Spinal cord (tissue), 10 donors: ENCODE measurements around the gene C10orf95. TPM values are rescaled to one million over a fixed set of nuclear protein-coding genes. Genes with fewer than 3 reads are reported as not detected.
"Not testable (repeated sequence)": the region's sequence is repeated elsewhere in the genome, so short reads cannot be mapped to it uniquely, and the experiment has no call there.

ENCODE experiments used
- DNase-seq, 6 donors: peaks; one replicate each; pipeline versions ENCODE4 v3.0.0 to v3.0.0-alpha.2; 2013 to 2015; ENCODE audit warnings: low spot score in 6 of 6, low read depth in 4 of 6
- H3K27ac ChIP-seq: one replicate; pipeline ENCODE4 v1.5.1; 2013; ENCODE audit warnings: low read depth, low read length, control low read depth
- H3K27me3 ChIP-seq: one replicate; pipeline ENCODE4 v1.6.1; 2013; ENCODE audit warnings: low read length; ENCODE audit not compliant: control insufficient read depth, insufficient read depth
- H3K36me3 ChIP-seq: one replicate; pipeline ENCODE4 v1.6.1; 2013; ENCODE audit warnings: low read length; ENCODE audit not compliant: control insufficient read depth, insufficient read depth
- H3K4me1 ChIP-seq: one replicate; pipeline ENCODE4 v1.6.1; 2013; ENCODE audit warnings: low read length; ENCODE audit not compliant: control insufficient read depth, insufficient read depth
- H3K4me3 ChIP-seq: one replicate; pipeline ENCODE4 v1.5.1; 2013; ENCODE audit warnings: low read depth, low read length, control low read depth
- H3K9me3 ChIP-seq: one replicate; pipeline ENCODE4 v1.6.1; 2013; ENCODE audit warnings: low read length; ENCODE audit not compliant: control insufficient read depth, insufficient read depth
- WGBS: methylation state at CpG from one replicate; pipeline ENCODE4 v1.1.5; 2013; ENCODE audit warnings: missing lambda C conversion rate; ENCODE audit not compliant: insufficient coverage; 5-methylcytosine and 5-hydroxymethylcytosine counted together
- polyA plus RNA-seq, 2 donors: library from polyadenylated mRNA; unstranded; fragments of 120-200 nt; gene quantifications; one replicate each; pipeline ENCODE4 v1.2.1, GENCODE V29; 2013; ENCODE audit not compliant: insufficient read length in 2 of 2
- total RNA-seq, 2 donors: library from RNA; depleted of rRNA in 1 of 2; stranded (reverse); fragments of 120-200 nt in 1 of 2; fragments of >200 nt in 1 of 2; gene quantifications; one replicate each; pipeline versions ENCODE4 v1.2.3 to v1.2.4, GENCODE V29; 2013 to 2014
- donor health status: healthy.

C10orf95 gene
- total and polyA plus RNA-seq, 4 donors: 0.28 to 1.7 (median 0.95) TPM; not detected in 1

DNA sequence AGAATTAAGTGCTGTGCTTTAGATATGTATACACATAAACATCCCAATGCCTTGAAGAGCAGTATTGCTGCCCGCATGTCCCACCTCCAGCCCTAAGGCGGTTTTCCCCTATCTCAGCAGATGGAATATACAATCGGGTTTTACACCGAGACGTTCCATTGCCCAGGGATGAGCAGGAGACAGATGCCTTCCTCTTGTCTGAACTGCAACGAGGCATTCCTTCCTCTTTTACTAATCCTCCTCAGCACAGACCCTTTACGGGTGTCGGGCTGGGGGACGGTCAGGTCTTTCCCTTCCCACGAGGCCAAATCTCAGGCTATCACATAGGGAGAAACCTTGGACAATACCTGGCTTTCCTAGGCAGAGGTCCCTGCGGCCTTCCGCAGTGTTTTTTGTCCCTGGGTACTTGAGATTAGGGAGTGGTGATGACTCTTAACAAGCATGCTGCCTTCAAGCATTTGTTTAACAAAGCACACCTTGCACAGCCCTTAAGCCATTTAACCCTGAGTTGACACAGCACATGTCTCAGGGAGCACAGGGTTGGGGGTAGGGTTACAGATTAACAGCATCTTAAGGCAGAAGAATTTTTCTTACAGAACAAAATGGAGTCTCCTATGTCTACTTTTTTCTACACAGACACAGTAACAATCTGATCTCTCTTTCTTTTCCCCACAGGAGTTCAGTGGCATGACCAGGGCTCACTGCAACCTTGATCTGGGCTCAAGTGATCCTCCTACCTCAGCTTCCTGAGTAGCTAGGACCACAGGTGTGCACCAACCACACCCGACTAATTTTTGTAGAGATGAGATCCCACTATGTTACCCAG is 3.5 kb upstream of the C10orf95 start:
- not testable (repeated sequence) for DNase-seq, H3K4me3 ChIP-seq, H3K27ac ChIP-seq, H3K27me3 ChIP-seq, H3K9me3 ChIP-seq
- Histone ChIP-seq H3K4me1 (peaks cover 12% of the 10 kb centered on the region), H3K36me3 (peaks cover 14% of the 10 kb centered on the region)
- 64% methylated on average over 11 of the region's 13 CpGs for WGBS

- H3K9me3 ChIP-seq: no peaks in the 10 kb centered on the region
- peaks cover 14% of the 10 kb centered on the region for H3K36me3 ChIP-seq
- no peak overlapping the region for H3K4me3 ChIP-seq
- 66% methylated on average over 4 of the region's 5 CpGs for WGBS
- H3K27me3 ChIP-seq: no peaks in the 10 kb centered on the region
- H3K27ac ChIP-seq: no peak overlapping the region
- DNase-seq: no peak
- H3K4me1 ChIP-seq: peaks cover 19% of the 10 kb centered on the region
These were observed 2.2 kb upstream of the C10orf95 start for GRCh38 chr10:102453502-102453901.

DNA sequence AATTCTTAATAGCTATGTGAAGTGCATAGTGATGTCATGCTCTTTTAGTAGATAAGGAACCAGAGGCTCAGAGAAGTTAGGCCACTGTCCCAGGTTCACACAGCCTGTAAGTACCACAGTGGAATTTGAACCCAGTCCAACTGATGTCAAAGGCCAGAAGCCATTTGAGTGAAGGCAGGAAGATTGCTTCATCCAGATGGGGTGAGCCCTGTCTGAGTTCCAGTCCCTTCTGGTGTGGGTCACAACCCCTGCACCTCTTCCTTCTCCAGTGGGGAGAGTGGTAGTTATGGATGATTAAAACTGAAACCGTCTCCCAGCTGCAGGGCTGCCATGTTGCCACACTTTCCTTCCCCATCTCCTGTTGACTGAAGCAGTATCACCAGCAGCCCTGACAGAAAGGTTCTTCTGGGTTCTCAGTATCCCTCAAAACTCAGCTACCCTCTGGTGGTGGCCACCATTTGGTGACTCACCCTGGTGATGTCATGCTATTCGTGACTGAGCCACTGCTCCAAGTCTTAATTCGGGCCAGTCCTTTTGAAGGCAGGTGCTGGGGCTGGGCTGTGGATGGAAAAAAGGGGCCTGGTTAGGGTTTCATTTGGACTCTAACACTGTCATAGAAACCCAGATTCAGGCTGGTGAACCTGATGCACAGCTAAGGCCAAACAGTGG is 1.5 kb upstream of the C10orf95 start:
- Histone ChIP-seq H3K27me3 (no peaks in the 10 kb centered on the region), H3K4me1 (peaks cover 19% of the 10 kb centered on the region), H3K9me3 (no peaks in the 10 kb centered on the region), H3K27ac (no peak overlapping the region), H3K36me3 (peaks cover 14% of the 10 kb centered on the region), H3K4me3 (no peak overlapping the region)
- WGBS: 75% methylated on average over 2 of the region's 3 CpGs
- DNase-seq: no peak

GRCh38 chr10:102450374-102451104 is 804 bp downstream of the C10orf95 start:
- peaks cover 14% of the 10 kb centered on the region for H3K36me3 ChIP-seq
- DNase-seq: peak in 5 of 6 donors; percentile 70 to 96 (median 84)
- under 1% methylated on average over 104 of the region's 104 CpGs for WGBS
- H3K4me1 ChIP-seq: peaks cover 19% of the 10 kb centered on the region
- H3K4me3 ChIP-seq: peak overlapping the region; percentile 71
- H3K27me3 ChIP-seq: no peaks in the 10 kb centered on the region
- no peaks in the 10 kb centered on the region for H3K9me3 ChIP-seq
- peak overlapping the region; percentile 64 for H3K27ac ChIP-seq

GRCh38 chr10:102450124-102450373 is 1.3 kb downstream of the C10orf95 start:
- Histone ChIP-seq H3K27me3 (no peaks in the 10 kb centered on the region), H3K36me3 (peaks cover 11% of the 10 kb centered on the region), H3K4me1 (peaks cover 19% of the 10 kb centered on the region), H3K27ac (peak overlapping the region; percentile 64), H3K9me3 (no peaks in the 10 kb centered on the region), H3K4me3 (peak overlapping the region; percentile 71)
- WGBS: 0% methylated on average over 11 of the region's 11 CpGs
- no peak for DNase-seq

- Histone ChIP-seq H3K4me3 (peak overlapping the region; percentile 71), H3K9me3 (no peaks in the 10 kb centered on the region), H3K4me1 (peaks cover 19% of the 10 kb centered on the region), H3K36me3 (peaks cover 11% of the 10 kb centered on the region), H3K27me3 (no peaks in the 10 kb centered on the region), H3K27ac (peak overlapping the region; percentile 64)
- DNase-seq: peak in 2 of 6 donors; percentile 69 to 94
- WGBS: 0% methylated on average over 15 of the region's 30 CpGs
These were observed 1.8 kb downstream of the C10orf95 start for GRCh38 chr10:102449321-102450123.

- Histone ChIP-seq H3K27me3 (no peaks in the 10 kb centered on the region), H3K36me3 (no peaks in the 10 kb centered on the region), H3K4me1 (peaks cover 8% of the 10 kb centered on the region), H3K9me3 (no peaks in the 10 kb centered on the region), H3K4me3 (no peak overlapping the region), H3K27ac (no peak overlapping the region)
- DNase-seq: no peak
- no CpG with 5 or more reads among the region's 2 CpGs for WGBS
These were observed 6.5 kb downstream of the C10orf95 start for GRCh38 chr10:102444851-102445250.

DNA sequence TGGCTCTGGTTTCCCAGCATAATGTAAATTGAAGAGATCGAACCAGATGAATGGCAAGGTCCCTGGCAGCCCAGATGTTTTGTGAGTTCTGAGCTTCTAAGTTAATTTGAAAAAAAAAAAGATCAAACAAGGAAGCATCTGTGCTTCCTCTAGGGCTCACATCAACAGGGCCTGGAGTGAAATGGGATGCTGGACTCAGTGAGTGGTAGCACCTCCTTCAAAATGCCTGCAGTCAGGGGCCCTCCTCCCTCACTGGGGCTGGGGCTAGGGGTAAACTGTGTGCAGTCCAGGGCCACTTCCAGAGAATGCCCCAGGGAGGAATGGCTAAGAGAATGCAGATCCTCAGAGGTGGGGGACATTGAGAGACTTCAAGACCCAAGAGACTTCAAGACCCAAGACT is 13.0 kb downstream of the C10orf95 start:
- peaks cover 21% of the 10 kb centered on the region for H3K27me3 ChIP-seq
- no peaks in the 10 kb centered on the region for H3K9me3 ChIP-seq
- H3K4me3 ChIP-seq: no peak overlapping the region
- no CpG with 5 or more reads among the region's 1 CpG for WGBS
- no peaks in the 10 kb centered on the region for H3K36me3 ChIP-seq
- peaks cover 14% of the 10 kb centered on the region for H3K4me1 ChIP-seq
- DNase-seq: no peak
- H3K27ac ChIP-seq: no peak overlapping the region

GRCh38 chr10:102437515-102437914 is 13.8 kb downstream of the C10orf95 start:
- H3K4me3 ChIP-seq: no peak overlapping the region
- WGBS: 100% methylated on average over 2 of the region's 3 CpGs
- DNase-seq: no peak
- peaks cover 21% of the 10 kb centered on the region for H3K4me1 ChIP-seq
- H3K27ac ChIP-seq: no peak overlapping the region
- H3K9me3 ChIP-seq: no peaks in the 10 kb centered on the region
- peaks cover 24% of the 10 kb centered on the region for H3K27me3 ChIP-seq
- no peaks in the 10 kb centered on the region for H3K36me3 ChIP-seq
